ENCODE measurements around the gene CDH4.

The CDH4 gene

GRCh38 chr20:61728326-61728725, 476.3 kb downstream of the CDH4 start:
- no peak for DNase-seq

DNA sequence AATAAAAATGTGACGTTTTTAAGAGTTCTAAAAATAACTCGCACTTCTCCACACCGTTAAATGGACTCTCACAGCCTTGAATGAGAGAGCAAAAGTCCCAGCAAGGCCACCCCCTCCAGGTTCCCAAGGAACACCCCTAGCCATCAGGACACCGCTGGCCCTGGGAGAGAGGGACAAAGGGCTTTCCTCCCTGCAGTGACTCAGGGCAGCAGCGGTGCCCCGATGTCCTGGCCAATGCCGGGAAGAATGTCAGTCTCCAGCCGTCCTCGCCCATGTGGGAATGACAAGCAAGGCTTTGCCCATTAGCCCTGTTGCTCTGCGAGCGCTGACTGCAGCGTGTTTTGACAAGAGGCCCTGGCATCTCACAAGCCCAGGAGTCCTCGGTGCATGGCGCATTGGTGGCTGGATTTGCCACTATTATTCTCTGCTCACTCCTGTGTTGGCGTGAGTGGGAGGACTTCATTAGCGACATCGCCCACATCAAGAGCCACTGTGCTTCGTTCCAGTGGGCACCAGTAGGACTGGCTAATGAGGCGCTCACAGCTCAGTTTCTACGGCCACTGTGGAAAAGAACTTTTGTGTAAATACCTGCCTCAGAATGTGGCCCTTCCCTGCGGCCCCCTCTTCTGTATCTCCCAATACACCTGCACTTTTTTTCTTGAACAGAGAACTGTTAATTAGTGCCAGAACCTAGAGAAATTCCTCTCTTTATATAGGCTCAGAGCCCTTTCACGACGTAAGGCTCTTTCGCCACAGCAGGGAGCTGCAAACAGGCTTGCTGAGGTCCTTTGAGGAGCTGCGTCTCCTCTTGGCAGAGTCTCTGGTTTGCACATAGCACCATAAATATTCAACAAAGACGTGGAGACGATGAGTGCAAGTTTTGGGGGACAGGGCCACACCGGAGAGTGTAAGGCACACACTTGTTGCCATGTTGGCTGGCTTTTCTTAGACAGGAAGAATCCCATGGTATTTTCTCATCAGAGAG, 477.0 kb downstream of the CDH4 start:
- no peak for DNase-seq

DNA sequence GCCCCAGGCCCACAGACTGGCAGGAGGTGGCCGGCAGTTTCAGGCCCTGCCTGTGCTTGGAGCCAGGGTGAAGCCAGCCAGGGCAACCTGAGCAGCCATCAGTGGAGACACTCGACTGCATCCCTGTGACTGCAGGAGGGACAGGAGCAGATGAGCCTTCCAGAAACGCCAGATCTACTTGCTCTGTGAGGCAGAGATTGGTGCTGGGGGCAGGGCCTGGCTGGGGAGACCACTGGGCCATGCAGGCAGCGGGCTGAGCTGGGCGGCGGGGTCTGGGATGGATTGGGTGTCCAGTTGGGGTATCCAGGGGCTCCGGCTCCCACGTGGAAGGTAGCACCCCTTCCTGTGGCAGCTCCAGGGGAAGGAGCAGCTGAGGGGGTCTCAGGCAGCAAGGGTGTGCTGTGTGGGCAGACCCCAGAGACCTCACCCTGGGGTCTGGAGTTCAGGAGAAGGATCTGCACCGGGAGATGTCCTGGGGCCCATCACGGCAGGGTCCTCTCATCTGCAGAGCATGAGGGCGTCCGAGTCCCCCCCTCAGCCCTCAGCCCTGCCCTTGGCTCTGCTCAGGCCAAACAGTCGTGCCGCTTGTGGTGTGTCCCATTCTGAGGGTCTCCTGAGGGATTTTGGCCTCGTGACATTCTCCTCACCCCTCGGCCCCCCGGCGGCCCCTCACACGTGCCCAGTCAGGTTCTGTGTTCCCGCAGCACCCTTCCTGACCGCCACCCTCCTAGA, 478.7 kb downstream of the CDH4 start:
- no peak for DNase-seq

DNA sequence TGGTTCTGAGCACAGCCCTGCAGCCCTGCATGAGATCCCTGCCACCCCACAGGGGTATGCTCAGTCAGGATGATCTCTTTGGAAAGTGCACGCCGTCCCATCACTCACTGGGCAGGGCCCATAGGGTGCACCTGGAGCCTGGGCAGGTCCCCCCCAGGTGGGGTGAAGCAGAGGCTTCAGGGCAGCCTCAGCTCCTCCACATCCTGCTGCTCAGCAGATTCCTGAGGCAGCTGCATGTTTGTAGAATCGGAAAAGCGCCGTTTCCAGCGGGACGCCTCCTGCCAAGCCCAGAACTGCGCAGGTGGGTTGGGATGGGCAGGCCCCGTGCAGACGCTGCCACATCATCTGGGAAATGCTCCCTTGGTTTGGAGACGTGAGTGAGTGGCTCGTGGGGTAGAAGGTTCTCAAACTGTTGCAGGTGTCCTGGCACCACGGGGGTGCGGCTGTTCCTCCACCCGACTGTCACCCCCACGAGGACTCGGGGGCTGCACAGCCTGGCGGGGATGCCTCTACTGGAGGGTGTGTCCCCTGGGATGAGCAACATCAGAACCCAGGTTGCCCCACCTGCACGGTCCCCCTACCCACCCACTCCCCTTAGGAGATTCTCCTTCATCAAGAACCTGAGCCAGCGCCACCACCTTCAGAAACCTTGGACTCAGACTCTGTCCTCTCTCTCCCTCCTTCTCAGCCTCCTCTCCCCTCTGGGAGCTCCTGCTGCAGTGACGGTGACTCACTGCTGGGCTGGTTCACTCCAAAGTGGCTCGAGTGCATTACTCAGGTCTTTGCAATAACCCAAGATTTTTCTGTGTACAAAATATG, 479.5 kb downstream of the CDH4 start:
- peak; percentile 55 for DNase-seq

DNA sequence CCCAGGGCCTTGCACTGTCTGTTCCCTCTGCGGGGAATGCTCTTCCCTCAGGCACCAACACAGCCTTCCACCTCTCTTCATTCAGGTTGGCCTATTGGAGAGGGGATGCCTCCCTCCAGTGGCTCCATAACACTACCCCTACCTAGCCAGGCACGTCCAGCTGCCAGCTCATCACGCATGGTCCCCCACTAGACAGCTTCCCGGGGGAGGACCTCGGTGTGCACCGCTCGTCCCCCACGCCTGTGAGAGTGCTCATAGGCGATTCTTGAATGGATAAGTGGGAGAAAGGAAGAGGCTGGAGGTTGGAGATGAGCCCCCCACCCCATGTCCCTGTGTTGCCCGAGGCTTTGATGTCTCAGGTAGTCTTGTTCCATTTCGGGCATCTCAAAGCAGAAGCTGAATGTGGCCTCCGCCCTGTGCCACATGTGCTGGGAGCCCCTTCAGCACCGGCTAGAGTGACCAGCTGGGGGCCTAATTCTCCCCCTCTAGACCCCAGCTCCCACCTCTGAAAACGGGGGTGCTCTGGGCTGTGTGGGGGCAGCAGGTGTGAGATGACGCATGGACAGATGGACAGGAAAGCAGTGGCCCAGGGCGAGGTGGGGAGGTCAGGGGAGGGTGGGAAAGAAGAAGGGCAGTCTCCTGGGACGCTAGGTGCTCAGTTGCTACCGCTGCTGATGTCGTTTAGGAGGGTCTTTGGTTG, 480.6 kb downstream of the CDH4 start:
- no peak for DNase-seq

DNA sequence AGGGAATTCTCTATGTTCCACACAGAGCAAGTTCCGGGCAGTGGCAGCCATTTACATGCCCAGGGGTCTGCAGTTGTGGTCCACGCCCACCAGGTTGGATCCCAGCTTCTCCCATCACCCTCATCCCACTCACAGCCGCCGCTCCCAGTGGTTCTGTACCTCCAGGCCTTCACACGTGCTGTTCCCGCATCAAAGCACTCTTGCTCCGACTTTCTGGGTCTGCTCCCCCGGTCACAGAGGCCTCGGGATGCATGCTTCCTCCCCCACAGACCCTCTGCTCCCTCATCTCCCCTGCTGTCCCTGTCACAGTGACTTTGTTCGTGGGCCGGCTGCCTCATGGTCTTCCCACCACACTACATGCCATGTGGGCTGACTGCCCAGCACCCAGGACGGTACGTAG, 481.2 kb downstream of the CDH4 start:
- no peak for DNase-seq

GRCh38 chr20:61733891-61734732, 482.1 kb downstream of the CDH4 start:
- no peak for DNase-seq

- no peak for DNase-seq
These were observed 482.9 kb downstream of the CDH4 start for GRCh38 chr20:61734733-61735502.

GRCh38 chr20:61735503-61735785, 483.4 kb downstream of the CDH4 start:
- no peak for DNase-seq

DNA sequence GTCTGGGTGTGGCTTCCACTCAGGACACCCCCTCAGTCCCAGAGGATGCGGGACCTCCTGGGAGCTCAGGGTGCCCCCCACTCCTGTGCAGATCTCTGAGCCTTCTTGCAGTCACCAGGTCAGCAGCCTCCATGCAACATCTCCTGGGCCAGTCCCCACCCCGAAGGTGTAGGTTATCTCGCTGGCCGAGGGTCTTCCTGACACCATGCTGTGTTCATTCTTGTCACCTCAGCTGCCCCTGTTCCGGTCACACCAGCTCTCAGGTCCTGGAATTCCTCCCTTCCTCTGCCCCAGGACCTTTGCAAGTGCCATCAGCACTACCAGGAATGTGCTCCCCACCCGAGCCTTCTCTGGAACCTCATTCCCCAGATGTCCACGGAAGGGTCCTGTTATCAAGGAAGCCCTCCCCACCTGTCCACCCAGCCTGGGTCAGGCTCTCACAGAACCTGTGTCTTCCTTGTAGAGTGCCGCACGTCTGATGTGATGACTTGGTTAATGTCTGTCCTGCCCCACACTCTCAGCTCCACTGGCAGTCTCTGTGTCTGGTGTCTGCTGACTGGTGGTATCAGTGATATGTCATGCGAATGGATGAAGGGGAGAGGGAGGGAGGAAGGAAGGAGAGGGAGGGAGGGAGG, 484.1 kb downstream of the CDH4 start:
- no peak for DNase-seq

DNA sequence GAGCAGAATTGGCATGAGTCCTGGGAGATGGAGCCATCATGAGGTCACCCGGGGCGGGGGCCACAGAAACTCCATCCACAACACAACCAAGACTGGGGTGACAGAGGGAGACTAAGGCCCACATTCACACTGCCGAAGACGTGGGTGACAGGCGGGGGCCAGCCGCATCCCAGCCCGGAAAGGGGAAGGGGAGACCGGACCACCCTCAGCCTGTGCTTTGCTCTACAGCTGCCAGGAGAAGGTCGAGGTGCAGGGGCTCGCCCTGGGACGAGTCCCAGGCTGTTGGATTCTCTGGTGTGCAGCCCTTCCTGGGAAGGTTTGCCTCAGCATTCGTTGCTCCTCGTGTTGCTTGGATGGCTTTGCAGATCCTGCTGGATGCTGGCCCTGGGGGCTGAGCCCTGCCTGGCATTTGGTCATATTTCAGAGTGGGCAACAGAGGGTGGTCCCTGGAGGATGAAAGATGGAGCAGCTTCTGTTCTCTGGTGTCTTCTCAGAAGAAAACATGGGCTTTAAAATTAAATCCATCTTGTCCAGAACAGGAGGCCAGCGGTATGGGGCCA, 484.8 kb downstream of the CDH4 start:
- DNase-seq: no peak

GRCh38 chr20:61737346-61737745, 485.3 kb downstream of the CDH4 start:
- DNase-seq: no peak

- no peak for DNase-seq
These were observed 485.9 kb downstream of the CDH4 start for GRCh38 chr20:61737812-61738443.

- DNase-seq: no peak
These were observed 486.6 kb downstream of the CDH4 start for GRCh38 chr20:61738601-61739069.

GRCh38 chr20:61739086-61739831, 487.2 kb downstream of the CDH4 start:
- DNase-seq: no peak

DNA sequence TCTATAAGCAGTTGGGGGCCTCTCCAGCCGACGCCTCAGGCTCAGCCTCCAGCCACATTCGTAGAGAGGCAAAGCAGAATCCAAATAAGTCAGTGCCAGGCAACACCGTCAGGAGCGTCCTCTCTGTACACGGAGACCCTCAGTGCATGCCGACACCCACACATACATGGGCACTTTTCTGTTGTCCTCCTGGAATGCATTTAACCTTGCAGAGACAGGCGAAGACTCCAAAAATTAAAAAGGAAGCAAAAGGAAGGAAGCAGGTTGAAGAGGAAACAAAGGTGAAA, 487.7 kb downstream of the CDH4 start:
- DNase-seq: no peak

- no peak for DNase-seq
These were observed 490.2 kb downstream of the CDH4 start for GRCh38 chr20:61742097-61742825.

- DNase-seq: no peak
These were observed 491.5 kb downstream of the CDH4 start for GRCh38 chr20:61743606-61744005.

All from fibroblast of skin of scalp (primary cell).